PC-9 (cell line): Measurements from ENCODE around the gene ZSWIM9. TPM values are rescaled to one million over a fixed set of nuclear protein-coding genes. Genes with fewer than 3 reads are reported as not detected.
A peak's percentile ranks its signal among the peaks of the same experiment; 100 is the strongest.

Experiments
- BruUV-seq: library from RNA; stranded (reverse); fragments of 400-500 nt; replicated peaks from 2 replicates; lab custom pipeline; 2021; lab: Mats Ljungman, UMichigan
- CTCF ChIA-PET: fragments of 300-600 bp; sonication (Branson Sonifier 250); formaldehyde crosslinking; loops from one replicate; lab custom pipeline; 2022; ENCODE audit warnings: antibody characterized with exemption; lab: Charles Lee
- POLR2A ChIA-PET: fragments of 300-600 bp; sonication (Branson Sonifier 250); formaldehyde crosslinking; loops from one replicate; lab custom pipeline; 2022; ENCODE audit warnings: antibody characterized with exemption; ENCODE audit not compliant: unreplicated experiment; lab: Charles Lee
- DNase-seq, 2 experiments: peaks; one replicate each; pipeline versions ENCODE4 v3.0.0 to v3.0.0-alpha.2; 2015 to 2022; ENCODE audit warnings: mixed read lengths in 1 of 2
- H2AFZ ChIP-seq: fragments of 200-600 bp; sonication (generic); 2 replicates; pipeline ENCODE4 v1.8.1; 2017; ENCODE audit warnings: antibody characterized with exemption
- H3F3A ChIP-seq: fragments of 200-600 bp; sonication (generic); 2 replicates; pipeline ENCODE4 v1.8.1; 2017; ENCODE audit warnings: antibody characterized with exemption, mild to moderate bottlenecking, low read depth; ENCODE audit not compliant: insufficient read depth
- H3K27ac ChIP-seq: fragments of 200-600 bp; sonication (generic); 2 replicates; pipeline ENCODE4 v1.6.1; 2016; ENCODE audit warnings: mixed run types
- H3K27me3 ChIP-seq: fragments of 200-600 bp; sonication (generic); 2 replicates; pipeline ENCODE4 v1.6.1; 2016; ENCODE audit warnings: low read depth, mixed run types; ENCODE audit not compliant: insufficient read depth
- H3K36me3 ChIP-seq: fragments of 200-600 bp; sonication (generic); 2 replicates; pipeline ENCODE4 v1.6.1; 2016; ENCODE audit warnings: low read depth, mixed run types
- H3K4me1 ChIP-seq: fragments of 200-600 bp; sonication (generic); replicated peaks from 2 replicates; pipeline ENCODE4 v1.6.1; 2016; ENCODE audit warnings: mixed run types; ENCODE audit not compliant: insufficient read depth
- H3K4me2 ChIP-seq: fragments of 200-600 bp; sonication (generic); 2 replicates; pipeline ENCODE4 v1.6.1; 2017; ENCODE audit warnings: mixed run types
- H3K4me3 ChIP-seq: fragments of 200-600 bp; sonication (generic); 2 replicates; pipeline ENCODE4 v1.6.1; 2016; ENCODE audit warnings: mixed run types
- H3K79me2 ChIP-seq: fragments of 200-600 bp; sonication (generic); 2 replicates; pipeline ENCODE4 v1.6.1; 2017; ENCODE audit warnings: low read depth, mixed run types
- H3K9me2 ChIP-seq: fragments of 200-600 bp; sonication (generic); 2 replicates; pipeline ENCODE4 v1.8.1; 2017; ENCODE audit warnings: mild to moderate bottlenecking; ENCODE audit not compliant: insufficient read depth
- H3K9me3 ChIP-seq: fragments of 200-600 bp; sonication (generic); 2 replicates; pipeline ENCODE4 v1.8.1; 2016; ENCODE audit warnings: low read depth; ENCODE audit not compliant: insufficient read depth
- H4K20me1 ChIP-seq: fragments of 200-600 bp; sonication (generic); 2 replicates; pipeline ENCODE4 v1.8.1; 2017; ENCODE audit not compliant: insufficient read depth
- EZH2 ChIP-seq: fragments of 200-600 bp; sonication (generic); IDR thresholded peaks from 2 replicates; pipeline ENCODE4 v1.8.0; 2017; ENCODE audit warnings: antibody characterized with exemption, low read depth
- intact Hi-C: fragments of 100-400 bp; cut with micrococcal nuclease; formaldehyde crosslinking; loops from one replicate; pipeline ENCODE4 v1.10.0; 2022; ENCODE audit not compliant: unreplicated experiment
- total RNA-seq: library from RNA; stranded (reverse); gene quantifications from 2 replicates; pipeline ENCODE4 v1.2.3, GENCODE V29; 2021
- TF ChIP-seq, protein P1 (sequence below): fragments of 200-600 bp; sonication (generic); conservative IDR thresholded peaks from 2 replicates; pipeline ENCODE4 v1.6.1; 2017; ENCODE audit warnings: mixed run types, antibody characterized with exemption, mild to moderate bottlenecking, moderate library complexity

ZSWIM9 gene
- total RNA-seq, 1 experiment from 2014 or later, result 8.3 TPM

DNA sequence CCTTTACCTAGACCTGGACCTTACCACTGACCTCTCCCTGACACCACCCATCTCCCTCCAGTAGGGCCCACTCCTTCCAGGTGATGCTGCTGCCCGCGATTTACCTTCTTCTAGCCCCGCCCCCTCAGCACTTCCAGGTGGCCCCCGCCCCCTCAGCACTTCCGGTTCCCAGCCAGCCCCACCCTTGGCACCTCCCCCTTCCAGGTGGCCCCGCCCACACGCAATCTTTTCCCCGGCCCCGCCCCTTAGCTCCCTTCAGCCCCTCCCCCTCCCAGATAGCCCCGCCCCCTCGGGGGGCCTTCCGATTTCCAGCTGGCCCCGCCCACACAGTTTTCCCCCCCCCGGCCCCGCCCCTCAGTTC is 922 bp upstream of the ZSWIM9 start:
- peak; percentile 72 to 86 for DNase-seq
- Histone ChIP-seq H3K36me3 (peaks cover 15% of the 10 kb centered on the region; the same call in 1 of the 2 replicates), H3K27ac (no peak overlapping the region), H3K9me2 (no peaks in the 10 kb centered on the region), H3K4me3 (peak overlapping the region; percentile 96), H4K20me1 (no peaks in the 10 kb centered on the region; the same call in 1 of the 2 replicates), H3K27me3 (no peaks in the 10 kb centered on the region), H3K4me1 (peaks cover 17% of the 10 kb centered on the region), H3F3A (peaks cover 10% of the 10 kb centered on the region; the same call in 1 of the 2 replicates), H3K4me2 (peak overlapping the region; percentile 79), H2AFZ (peak overlapping the region; percentile 100), H3K79me2 (peaks cover 57% of the 10 kb centered on the region), H3K9me3 (no peaks in the 10 kb centered on the region)
- ChIA-PET CTCF (interaction anchor here (0.6 to 1.0 kb wide), 6 partner anchors 16 to 824 kb away, joined by 3 to 14 read pairs (median 8); partner anchors contain the start of gene RUVBL2), POLR2A (interaction anchor here (0.5 to 1.9 kb wide), 9 partner anchors 34 to 761 kb away, joined by 3 to 32 read pairs (median 7); partner anchors contain the start of gene PLA2G4C)
- TF ChIP-seq EZH2, result no peak
- TF ChIP-seq, protein P1, sequence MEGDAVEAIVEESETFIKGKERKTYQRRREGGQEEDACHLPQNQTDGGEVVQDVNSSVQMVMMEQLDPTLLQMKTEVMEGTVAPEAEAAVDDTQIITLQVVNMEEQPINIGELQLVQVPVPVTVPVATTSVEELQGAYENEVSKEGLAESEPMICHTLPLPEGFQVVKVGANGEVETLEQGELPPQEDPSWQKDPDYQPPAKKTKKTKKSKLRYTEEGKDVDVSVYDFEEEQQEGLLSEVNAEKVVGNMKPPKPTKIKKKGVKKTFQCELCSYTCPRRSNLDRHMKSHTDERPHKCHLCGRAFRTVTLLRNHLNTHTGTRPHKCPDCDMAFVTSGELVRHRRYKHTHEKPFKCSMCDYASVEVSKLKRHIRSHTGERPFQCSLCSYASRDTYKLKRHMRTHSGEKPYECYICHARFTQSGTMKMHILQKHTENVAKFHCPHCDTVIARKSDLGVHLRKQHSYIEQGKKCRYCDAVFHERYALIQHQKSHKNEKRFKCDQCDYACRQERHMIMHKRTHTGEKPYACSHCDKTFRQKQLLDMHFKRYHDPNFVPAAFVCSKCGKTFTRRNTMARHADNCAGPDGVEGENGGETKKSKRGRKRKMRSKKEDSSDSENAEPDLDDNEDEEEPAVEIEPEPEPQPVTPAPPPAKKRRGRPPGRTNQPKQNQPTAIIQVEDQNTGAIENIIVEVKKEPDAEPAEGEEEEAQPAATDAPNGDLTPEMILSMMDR, result no peak
- no TSS peak for BruUV-seq
- intact Hi-C loops, result no loop called here

DNA sequence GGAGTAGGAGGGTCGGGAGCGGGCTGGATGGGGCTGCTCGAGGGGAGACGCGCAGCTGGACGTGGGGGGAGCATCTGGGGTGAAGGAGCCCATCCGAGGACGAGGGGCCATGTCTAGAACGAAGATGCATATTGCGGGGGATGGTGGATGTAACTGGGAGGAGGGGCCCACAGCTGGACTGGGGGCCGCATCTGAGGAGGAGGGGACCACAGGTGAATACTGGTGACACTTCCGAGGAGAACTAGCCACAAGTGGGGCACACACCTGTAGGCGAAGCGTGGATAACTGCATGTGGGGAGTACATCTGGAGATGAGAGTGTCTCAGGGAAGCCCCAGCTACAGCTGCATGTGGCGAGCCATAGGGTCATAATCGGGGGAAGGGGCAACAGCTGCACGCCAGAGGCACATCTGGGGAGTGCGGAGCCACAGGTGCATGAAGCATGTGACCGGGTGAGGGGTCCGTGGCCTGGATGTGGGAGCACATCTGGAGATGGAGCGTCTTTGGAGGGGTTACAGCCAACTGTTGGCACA is 402 bp downstream of the ZSWIM9 start:
- Histone ChIP-seq H3K27me3 (no peaks in the 10 kb centered on the region), H3K9me3 (no peaks in the 10 kb centered on the region), H3K79me2 (peaks cover 57% of the 10 kb centered on the region), H2AFZ (peak overlapping the region; percentile 100), H3K36me3 (peaks cover 17% of the 10 kb centered on the region; the same call in 1 of the 2 replicates), H3F3A (peaks cover 10% of the 10 kb centered on the region; the same call in 1 of the 2 replicates), H3K4me2 (peak overlapping the region; percentile 96), H3K27ac (no peak overlapping the region), H4K20me1 (no peaks in the 10 kb centered on the region; the same call in 1 of the 2 replicates), H3K9me2 (no peaks in the 10 kb centered on the region), H3K4me3 (peak overlapping the region; percentile 96), H3K4me1 (peaks cover 17% of the 10 kb centered on the region)
- ChIA-PET POLR2A (interaction anchor here (1.9 kb wide), 1 partner anchor 32 kb away, joined by 32 read pairs; no protein-coding TSS in a partner anchor), CTCF (no interaction called here)
- DNase-seq, result no peak
- no TSS peak for BruUV-seq
- TF ChIP-seq EZH2, result no peak
- TF ChIP-seq, protein P1, result no peak
- intact Hi-C loops, result loop anchor here (1.0 kb wide), 1 partner anchor 84 kb away; the partner anchor contains the start of gene CARD8

DNA sequence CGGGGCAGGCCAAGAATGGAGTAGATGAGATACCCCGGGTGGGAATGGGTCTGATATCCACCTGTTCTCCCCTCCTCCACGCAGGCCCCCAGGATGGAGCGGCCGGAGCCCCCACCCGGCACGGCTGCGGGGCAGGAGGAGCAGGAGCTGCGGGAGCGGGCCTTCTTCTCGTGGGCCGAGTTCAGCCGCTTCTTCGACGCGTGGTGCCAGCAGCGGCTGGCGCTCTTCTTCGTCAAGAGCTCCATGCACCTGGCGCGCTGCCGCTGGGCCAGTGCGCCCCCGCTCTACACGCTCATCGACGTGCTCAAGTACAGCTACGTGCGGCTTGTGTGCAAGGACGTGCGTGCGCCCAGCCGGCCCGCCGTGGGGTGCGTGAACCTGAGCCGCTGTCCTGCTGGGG is 1.2 kb downstream of the ZSWIM9 start:
- Histone ChIP-seq H3K4me2 (peak overlapping the region; percentile 96), H3K9me2 (no peaks in the 10 kb centered on the region), H3K27ac (no peak overlapping the region), H2AFZ (no peak overlapping the region), H3K79me2 (peaks cover 49% of the 10 kb centered on the region), H3F3A (peaks cover 10% of the 10 kb centered on the region; the same call in 1 of the 2 replicates), H3K9me3 (no peaks in the 10 kb centered on the region), H3K27me3 (no peaks in the 10 kb centered on the region), H4K20me1 (no peaks in the 10 kb centered on the region; the same call in 1 of the 2 replicates), H3K4me1 (peaks cover 17% of the 10 kb centered on the region), H3K36me3 (peaks cover 17% of the 10 kb centered on the region; the same call in 1 of the 2 replicates), H3K4me3 (peak overlapping the region; percentile 96; the same call in 1 of the 2 replicates)
- TF ChIP-seq EZH2, result no peak
- TF ChIP-seq, protein P1, result no peak
- CTCF ChIA-PET, result no interaction called here
- DNase-seq, result no peak
- intact Hi-C loops, result no loop called here
- BruUV-seq, result no TSS peak
- POLR2A ChIA-PET, result no interaction called here
